GM18873 (cell line): ENCODE data around the gene PDE4D.

ENCODE experiments used
- ATAC-seq: cut with Tn5 transposase; IDR thresholded peaks from one replicate; pipeline ENCODE4 v1.9.1; 2021; ENCODE audit warnings: mild to moderate bottlenecking, moderate library complexity, moderate number of reproducible peaks; ENCODE audit not compliant: unreplicated experiment, low FRiP score

PDE4D gene

DNA sequence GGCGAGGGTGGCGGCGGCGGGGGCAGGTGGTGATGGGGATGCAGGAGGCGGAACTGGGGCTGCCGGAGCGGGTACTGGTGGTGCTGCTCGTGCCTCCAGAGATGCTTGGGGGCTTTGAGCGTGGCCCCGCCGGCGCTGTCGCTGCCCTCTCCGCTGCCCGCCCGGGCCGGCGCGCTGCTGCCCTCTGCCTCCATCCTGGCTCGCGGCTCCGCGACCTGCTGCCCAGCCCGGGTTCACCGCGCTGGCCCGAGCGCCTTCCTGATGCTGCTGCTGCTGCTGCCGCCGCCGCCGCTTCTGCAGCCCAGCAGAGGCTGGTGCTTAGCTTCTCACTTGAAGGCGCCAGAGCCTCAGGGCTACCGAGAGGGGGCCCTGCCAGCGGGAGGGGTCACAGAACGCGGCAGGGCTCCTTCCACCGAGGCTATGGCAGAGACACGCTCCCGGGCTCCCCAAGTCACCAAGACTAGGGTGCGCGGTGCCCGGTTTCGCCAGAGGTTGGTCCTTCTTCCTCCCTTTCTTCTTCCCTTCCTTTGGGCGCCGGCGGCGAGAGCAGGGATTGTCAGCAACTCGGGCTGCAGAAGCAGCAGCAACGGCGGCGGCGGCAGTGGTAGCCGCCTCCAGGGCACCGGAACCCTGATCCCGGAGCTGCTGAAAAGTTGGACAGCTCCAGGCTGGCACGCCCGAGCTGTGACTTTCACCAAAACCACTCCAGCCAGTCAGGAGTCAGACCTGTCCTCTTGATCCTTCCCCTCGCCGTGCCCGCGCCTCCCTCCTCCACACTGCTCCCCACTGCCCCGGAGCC, at the start of gene PDE4D:
Gene PDE4D, minus strand, starts transcription at position 298 of the 799 bp plus-strand sequence.
- no peak for ATAC-seq

DNA sequence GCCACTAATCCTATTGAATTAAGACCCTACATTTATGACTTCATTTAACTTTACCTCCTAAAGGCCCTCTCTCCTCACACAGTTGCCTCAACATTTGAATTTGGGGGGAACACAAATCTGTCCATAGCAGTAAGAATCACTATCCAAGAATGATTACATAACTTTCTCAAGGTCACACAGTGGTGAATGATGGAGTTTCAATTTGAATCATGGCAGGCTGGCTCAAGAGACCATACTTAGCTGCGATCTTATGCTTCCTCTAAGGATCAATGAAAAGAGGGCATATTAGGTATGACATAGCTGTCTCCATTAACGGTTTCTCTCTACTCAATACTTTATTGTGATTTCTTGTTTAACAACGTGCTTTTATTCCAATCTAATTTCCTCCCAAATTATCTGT, 44.1 kb upstream of the PDE4D start:
- no peak for ATAC-seq

DNA sequence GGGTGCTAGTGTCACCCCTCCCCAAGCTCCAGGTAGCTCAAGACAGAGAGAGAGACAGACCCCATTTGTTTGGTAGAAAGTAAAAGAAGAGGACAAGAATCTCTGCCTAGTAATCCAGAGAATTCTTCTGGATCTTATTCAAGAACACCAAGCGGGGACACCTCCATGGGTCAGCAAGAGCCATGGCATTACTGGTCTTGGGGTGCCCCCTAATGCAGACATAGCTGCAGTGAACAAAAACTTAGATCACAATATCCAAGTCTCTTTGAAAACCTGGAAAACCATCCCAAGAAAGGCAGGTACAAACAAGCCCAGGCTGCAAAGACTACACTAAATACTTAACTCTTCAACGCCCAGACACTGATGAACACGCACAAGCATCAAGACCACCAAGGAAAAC, 29.9 kb upstream of the PDE4D start:
- ATAC-seq, result no peak

DNA sequence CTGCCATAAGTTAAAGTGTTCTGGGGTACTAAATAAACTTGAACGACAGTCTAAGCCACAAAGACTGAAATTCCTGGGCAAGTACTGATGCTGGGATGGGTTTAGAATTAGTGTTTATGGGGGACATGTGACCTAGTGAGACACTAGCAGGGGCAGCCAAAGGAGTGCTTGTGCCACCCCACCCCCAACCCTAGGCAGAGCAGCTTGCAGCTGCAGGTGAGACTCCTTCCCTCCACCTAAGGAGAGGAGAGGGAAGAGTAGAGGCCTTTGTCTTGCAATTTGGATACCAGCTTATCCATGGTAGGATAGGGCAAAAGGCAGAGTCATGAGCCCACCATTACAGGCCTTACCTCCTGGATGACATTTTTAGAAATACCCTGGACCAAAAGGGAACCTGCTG, 28.7 kb upstream of the PDE4D start:
- no peak for ATAC-seq

DNA sequence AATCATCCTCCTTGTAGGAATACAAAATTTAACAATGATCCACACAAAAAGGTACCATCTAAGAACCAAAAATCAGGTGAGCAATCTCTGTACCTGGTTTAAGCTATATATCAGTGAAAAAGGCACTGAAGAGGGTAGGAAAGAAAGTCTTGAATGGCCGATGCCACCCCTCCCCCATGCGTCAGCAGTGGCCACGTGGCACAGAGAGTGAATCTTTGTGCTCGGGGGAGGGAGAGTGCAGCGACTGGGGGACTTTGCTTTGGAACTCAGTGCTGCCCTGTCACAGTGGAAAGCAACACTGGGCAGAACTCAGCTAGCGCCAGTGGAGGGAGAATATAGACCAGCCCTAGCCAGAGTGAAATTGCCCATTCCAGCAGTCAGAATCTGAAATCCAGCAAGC, 28.3 kb upstream of the PDE4D start:
- no peak for ATAC-seq

DNA sequence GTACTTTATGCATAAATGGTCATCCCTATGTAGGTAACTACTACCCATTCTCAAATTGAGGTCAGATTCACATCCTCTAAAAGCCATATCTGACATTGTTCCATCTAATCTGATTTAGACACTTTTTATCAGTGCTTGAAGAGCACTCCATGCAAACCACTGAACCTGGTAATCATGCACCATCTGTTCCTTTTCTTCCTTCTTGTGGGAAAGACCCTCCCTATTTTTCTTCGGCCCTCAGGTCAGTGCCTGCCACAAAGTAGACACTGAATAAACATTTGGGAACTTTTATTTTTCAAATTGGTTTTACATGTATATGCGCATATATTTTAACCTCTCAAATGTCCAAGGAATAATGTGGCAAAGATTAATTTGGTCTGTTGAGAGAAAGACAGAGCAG, 26.0 kb upstream of the PDE4D start:
- no peak for ATAC-seq

DNA sequence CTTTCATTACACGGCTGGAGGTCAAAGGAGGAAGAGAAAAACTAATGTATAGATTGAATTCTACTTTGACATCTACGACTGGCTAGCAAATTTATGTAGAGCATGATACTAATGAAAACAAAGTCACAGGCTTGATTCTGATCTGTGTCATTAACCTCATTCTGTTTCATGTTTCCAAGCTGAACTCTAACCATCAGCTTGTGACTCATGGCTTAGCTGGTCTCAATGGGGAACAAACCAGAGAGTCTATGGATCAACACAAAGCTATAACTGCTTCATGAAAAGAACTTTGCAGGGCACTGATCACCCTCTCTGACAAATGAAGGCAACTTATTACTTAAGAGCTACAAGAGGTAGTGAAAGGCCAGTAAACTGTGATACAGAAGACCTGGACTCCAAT, 23.6 kb upstream of the PDE4D start:
- ATAC-seq, result no peak

DNA sequence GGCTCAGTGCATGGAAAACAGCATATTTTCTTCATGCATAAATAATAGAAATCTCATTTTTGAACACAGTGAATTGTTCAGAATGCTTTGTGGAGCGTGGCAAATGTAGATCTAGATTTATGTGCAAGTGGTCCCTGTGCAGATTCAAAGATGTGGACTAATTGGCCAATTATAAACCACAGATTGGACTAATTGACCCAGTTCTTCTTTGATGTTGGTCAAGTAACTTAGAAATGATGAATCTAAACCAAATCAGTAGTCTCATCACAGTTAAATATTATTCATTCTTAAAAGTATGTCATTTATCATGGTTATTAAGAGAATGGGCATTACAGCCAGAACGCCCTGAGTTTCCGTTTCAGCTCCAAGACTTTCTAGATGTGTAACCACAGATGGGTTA, 11.7 kb upstream of the PDE4D start:
- ATAC-seq, result no peak

DNA sequence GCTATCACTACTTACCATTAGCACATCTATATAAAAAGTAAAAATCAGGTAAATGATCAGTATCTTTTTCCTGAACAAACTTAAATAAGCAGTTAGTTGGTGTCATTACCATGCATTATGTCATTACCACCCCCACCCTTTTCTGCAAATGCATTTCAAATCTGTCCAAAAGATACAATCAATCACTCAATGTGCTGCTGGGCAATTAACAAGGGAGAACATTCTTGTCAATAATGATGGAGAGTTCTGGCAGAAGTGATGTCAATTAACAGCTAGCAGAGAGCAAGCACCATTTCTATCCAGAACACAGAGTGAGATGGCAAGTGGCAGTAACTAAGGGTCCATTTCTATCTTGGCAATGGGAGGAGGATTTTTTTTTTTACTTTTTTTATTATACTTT, 3.5 kb upstream of the PDE4D start:
- ATAC-seq, result no peak

DNA sequence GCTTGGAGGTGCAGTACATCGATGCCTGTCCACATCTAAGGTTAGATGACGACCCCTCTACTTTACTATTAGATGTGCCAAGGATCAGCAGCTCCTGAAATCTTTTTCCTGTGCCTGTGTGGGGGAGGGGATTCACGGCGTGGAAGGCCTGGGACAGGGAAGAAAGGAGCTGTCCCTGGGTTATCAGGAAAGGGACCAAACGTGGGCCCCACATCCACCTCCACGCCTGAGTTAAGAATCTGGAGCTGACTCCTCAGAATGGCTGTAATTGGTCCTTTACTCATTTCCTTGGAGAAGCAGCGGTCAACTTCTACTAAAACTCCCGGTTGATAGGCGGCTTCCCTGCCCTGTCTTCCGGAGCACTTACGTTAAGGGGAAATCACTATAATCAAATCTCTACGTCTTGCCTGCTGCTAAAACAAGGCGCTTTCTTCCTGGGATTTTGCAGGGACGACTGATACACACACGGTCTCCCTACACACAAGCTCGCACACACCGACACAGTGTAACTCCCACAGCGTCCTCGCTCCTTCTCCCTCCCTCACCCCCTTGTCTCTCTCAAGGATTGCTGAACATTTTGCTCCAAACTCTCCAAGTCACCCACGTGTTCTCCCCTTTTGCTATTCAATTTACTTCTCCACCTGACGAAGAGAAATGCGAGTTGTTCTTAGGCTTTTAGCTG, 1.4 kb downstream of the PDE4D start:
- ATAC-seq, result no peak

DNA sequence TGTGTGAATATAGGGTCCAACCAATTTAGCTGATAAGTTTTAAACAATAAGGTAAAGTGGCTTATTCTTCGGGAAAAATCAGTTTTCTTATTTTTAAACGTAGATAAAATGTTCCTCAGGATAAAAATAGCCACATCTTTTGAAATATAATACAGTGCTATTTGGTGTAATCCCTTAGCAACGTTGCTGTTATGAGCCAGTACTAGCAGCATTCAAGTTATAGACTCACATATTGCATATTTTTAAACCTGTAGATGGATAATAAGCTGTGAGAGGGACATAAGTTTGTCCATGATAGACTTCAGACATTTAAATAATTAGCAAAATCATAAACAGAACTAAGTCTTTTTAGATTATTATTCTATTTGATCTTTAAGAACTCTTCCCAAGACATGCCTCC, 6.3 kb downstream of the PDE4D start:
- ATAC-seq, result no peak

DNA sequence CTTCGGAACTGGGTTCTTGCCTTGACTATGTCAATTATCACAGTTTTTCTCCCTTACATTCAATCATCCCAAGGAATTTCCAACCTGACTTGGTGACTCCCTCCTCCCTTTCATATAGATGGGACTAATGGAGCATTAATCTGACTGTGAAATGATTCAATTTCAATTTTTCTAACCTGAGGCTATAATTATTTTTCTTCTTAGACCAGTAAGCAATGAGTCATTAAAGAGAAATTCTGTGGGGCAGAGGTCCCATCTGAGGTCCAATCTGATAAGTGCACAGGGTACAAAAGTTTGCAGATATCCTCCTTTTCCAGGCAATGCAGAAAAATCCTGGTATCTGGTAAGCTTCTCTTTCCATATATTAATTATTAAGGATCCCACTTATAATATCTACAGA, 18.9 kb downstream of the PDE4D start:
- no peak for ATAC-seq

DNA sequence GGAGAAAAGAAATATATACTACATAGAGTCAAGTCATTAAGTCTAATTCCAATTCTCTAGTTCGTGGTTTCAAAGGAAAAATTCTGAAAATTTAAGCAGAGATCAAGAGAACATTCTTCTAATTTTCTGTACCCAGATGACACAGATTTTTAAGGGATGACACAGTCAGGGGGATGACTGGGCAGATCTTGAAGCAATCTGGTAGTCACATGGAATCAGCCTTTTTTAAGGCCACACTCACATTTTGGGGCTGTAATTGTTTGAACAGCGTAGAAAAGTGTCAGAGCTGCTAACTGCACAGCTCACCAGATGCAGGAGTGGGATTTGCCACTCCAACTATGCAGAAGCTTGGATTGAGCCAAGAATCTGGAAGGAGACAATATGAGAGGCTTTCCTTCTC, 20.4 kb downstream of the PDE4D start:
- no peak for ATAC-seq

DNA sequence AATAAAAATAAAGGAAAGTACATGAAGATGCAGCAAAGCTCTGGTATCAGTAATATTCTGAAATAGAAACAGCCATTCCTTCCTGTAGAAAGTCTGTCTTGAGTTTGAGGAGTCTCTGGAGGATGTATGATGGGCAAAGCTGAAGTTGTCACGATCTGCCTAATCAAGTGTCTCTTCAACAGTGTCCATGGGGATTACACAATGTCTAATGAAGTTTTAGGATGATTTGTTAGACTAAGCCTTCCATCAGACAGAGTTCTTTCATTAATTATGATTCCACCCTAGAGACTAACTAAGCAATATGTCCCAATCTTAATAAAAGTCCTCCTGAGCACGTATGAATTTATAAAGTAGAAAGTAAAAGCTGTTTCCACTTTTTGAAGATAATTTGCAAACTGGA, 26.9 kb downstream of the PDE4D start:
- no peak for ATAC-seq

DNA sequence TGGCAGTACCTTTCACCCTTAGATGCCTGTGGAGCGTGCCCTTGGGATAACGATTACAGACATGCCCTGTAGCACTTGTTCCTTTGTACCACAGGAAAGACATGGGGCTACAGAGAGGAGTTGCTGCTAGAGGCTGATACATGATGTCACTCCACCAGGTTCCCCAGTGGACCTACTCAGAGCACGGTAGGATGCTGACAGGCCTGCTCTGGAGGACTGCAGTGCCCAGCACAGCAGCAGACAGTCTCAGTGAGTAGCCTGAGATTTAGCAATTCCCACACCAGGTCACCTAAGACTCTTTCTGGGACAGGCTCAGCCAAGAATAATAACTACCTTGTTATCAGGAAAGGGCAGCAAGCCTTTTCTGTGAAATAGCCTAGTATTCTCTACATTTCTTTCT, 28.8 kb downstream of the PDE4D start:
- ATAC-seq, result no peak

DNA sequence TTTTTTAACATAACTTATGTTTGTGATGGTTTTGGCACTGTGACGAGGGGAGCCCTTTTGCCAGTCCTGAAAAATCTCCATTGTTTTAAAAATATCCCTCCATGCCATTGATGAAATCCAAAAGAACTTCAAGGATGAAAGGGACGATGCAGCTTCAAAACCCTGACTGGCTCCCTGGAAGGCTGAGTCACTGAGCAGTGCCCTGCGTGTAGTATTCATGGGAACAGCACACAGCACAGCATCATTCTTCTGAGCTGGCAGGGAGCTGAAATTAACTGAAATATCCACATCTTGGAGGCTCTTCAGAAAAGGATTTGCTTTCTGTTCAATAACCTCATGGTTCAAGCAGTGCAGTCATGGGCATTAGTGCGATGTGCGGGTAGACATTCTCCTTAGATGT, 29.7 kb downstream of the PDE4D start:
- ATAC-seq, result no peak

DNA sequence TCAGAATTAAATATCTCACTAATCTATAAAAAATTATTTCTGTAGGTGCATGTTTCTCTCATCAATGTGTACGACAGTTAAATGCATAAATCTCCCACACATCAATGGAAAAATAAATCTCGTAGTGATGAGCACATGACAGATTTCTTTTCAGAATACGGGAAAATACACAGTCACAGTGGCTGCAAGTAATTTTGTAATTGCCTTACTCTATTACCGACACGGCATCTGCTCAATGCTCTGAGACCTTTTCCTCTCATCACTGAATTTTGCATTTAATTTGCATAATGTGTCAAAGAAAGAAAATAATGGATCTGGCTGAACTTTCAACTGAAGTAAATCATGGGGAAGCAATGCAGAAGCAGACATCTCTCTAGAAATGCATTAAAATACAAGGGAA, 37.2 kb downstream of the PDE4D start:
- no peak for ATAC-seq

DNA sequence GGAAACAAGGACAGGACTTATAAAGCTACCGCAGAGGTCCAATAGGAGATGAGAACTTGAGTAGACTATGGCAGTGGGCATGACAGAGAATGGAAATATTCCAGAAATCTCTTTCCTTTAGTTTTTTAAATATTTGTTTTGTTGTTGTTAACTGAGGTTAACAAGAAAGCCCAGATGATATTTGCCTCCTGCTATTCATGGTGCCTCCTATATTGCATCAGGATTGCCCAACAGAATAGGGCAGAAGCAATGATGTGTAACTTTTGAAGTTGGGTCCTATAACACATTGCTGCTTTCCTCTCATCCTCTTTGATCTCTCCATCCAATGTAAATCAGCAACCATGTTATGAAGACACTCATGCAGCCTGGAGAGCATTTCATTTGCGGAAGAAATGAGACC, 42.8 kb downstream of the PDE4D start:
- ATAC-seq, result no peak

DNA sequence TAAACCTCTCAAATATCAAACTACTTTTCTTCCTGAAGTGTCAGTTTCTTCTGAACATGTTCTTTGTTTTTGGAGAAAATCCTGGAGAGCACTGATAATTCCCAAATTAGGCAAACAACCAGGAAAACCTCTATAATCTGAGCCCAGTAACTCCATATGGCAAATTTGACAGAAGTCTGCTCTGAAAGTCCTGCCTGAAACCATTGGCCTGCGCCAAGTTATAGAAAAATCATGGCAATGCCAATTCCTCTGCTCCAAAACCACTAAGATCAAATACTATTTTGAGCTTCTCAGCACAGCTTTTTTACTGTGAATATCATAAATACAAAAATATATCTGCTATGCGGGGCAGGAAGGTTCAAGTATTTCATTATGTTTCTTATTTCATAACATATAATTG, 45.9 kb downstream of the PDE4D start:
- no peak for ATAC-seq

DNA sequence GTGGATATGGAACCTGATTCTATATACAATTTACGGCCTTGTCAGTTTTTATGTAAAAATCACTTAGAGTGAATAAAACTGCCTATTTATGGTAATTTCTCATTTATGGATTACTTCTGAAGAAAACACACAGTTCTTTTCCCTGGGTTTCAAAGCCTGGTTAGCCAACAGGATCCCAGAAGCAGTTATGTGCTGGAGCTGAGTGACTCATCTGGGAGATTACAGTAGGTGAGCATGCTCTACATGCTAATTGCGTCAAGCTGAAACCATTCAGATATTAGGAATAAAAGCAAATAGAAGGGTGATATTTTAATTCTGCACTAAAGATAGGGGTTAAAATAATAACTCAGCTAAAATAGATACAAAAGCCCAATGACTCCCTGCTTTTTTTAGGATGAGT, 47.8 kb downstream of the PDE4D start:
- no peak for ATAC-seq

DNA sequence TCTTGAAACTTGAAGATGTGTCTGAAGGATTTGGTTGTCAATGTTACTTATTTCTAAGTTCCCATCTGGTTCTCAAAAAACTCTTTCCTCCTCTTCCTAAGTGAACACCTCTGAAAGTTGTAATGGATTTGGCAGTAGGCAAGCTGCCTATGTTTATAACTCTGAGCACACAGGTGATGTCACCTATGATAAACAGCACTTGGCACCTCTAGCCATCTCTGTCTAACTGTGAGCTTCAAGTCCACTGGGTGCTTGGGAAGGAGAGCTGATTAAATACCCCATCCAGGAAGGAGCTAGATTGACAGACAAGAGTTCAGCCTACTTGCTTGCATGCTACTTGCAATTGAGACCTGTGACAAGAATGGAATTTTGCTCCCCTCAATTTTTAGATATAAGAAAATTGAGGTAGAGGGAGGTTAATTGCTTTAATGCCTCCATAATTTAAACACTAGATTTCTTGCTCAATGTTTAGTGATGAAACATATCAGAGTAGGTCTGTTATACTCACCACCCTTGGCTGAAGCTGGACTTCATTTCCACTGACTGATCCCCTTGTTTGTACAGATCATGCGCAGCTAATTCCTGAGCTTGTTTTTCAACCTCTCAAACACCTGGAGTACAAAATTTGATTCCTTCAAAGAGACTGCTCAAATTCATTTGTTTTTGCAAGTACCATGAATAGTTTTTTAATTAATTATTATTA, 49.9 kb downstream of the PDE4D start:
- ATAC-seq, result no peak

DNA sequence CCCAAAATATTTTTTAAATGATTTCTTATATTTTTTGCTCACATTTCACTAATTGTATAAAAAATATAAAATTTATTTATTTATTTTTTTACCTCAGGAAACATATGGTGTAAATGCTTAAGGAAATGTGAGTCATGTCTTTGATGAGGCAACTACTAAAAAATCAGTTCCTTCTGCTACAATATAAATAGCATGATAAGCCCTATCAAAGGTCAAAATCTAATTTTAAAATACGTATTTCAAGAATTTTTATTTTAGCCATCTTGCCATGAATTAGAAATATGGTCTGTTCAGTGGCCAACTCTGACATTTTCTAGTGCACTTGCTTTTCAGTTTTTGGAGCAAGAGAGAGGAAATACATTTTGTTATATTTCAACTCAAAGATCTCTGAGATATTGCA, 50.5 kb downstream of the PDE4D start:
- ATAC-seq, result no peak
